Neural cell (in vitro differentiated cells): ENCODE data around the gene GGT5.
"Not testable (repeated sequence)": the region's sequence is repeated elsewhere in the genome, so short reads cannot be mapped to it uniquely, and the experiment has no call there.

Experiments used
- EP300 ChIP-seq: fragments of 450-650 bp; conservative IDR thresholded peaks from 2 replicates; pipeline ENCODE4 v1.6.1; 2014; ENCODE audit warnings: antibody characterized with exemption, mild to moderate bottlenecking, moderate library complexity; ENCODE audit not compliant: poor library complexity, severe bottlenecking
- MXI1 ChIP-seq: fragments of 450-650 bp; conservative IDR thresholded peaks from 2 replicates; pipeline ENCODE4 v1.6.1; 2014; ENCODE audit warnings: antibody characterized with exemption, mild to moderate bottlenecking; ENCODE audit not compliant: poor library complexity, severe bottlenecking
- POLR2AphosphoS5 ChIP-seq: IDR thresholded peaks from 2 replicates; pipeline ENCODE4 v1.6.1; 2012
- RAD21 ChIP-seq: fragments of 450-650 bp; conservative IDR thresholded peaks from 2 replicates; pipeline ENCODE4 v1.6.1; 2014; ENCODE audit warnings: antibody characterized with exemption, mild to moderate bottlenecking, moderate library complexity
- SMC3 ChIP-seq: fragments of 450-650 bp; conservative IDR thresholded peaks from 2 replicates; pipeline ENCODE4 v1.6.1; 2014; ENCODE audit warnings: antibody characterized with exemption, mild to moderate bottlenecking, moderate library complexity; ENCODE audit not compliant: poor library complexity
- TAF1 ChIP-seq: IDR thresholded peaks from 2 replicates; pipeline ENCODE4 v1.6.1; 2012; ENCODE audit warnings: low read depth
- TF ChIP-seq, protein P1 (sequence below): fragments of 450-650 bp; IDR thresholded peaks from 2 replicates; pipeline ENCODE4 v1.5.1; 2014; ENCODE audit warnings: antibody characterized with exemption, mild to moderate bottlenecking, moderate library complexity; ENCODE audit not compliant: poor library complexity, severe bottlenecking
- TF ChIP-seq, protein P2 (sequence below): IDR thresholded peaks from 2 replicates; pipeline ENCODE4 v1.6.1; 2012; ENCODE audit warnings: borderline replicate concordance

- TF ChIP-seq, protein P1, sequence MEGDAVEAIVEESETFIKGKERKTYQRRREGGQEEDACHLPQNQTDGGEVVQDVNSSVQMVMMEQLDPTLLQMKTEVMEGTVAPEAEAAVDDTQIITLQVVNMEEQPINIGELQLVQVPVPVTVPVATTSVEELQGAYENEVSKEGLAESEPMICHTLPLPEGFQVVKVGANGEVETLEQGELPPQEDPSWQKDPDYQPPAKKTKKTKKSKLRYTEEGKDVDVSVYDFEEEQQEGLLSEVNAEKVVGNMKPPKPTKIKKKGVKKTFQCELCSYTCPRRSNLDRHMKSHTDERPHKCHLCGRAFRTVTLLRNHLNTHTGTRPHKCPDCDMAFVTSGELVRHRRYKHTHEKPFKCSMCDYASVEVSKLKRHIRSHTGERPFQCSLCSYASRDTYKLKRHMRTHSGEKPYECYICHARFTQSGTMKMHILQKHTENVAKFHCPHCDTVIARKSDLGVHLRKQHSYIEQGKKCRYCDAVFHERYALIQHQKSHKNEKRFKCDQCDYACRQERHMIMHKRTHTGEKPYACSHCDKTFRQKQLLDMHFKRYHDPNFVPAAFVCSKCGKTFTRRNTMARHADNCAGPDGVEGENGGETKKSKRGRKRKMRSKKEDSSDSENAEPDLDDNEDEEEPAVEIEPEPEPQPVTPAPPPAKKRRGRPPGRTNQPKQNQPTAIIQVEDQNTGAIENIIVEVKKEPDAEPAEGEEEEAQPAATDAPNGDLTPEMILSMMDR, result not testable (repeated sequence)
- not testable (repeated sequence) for TF ChIP-seq EP300, MXI1, RAD21, SMC3, POLR2AphosphoS5, TAF1
- TF ChIP-seq, protein P2, sequence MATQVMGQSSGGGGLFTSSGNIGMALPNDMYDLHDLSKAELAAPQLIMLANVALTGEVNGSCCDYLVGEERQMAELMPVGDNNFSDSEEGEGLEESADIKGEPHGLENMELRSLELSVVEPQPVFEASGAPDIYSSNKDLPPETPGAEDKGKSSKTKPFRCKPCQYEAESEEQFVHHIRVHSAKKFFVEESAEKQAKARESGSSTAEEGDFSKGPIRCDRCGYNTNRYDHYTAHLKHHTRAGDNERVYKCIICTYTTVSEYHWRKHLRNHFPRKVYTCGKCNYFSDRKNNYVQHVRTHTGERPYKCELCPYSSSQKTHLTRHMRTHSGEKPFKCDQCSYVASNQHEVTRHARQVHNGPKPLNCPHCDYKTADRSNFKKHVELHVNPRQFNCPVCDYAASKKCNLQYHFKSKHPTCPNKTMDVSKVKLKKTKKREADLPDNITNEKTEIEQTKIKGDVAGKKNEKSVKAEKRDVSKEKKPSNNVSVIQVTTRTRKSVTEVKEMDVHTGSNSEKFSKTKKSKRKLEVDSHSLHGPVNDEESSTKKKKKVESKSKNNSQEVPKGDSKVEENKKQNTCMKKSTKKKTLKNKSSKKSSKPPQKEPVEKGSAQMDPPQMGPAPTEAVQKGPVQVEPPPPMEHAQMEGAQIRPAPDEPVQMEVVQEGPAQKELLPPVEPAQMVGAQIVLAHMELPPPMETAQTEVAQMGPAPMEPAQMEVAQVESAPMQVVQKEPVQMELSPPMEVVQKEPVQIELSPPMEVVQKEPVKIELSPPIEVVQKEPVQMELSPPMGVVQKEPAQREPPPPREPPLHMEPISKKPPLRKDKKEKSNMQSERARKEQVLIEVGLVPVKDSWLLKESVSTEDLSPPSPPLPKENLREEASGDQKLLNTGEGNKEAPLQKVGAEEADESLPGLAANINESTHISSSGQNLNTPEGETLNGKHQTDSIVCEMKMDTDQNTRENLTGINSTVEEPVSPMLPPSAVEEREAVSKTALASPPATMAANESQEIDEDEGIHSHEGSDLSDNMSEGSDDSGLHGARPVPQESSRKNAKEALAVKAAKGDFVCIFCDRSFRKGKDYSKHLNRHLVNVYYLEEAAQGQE, result not testable (repeated sequence)
Measured at GRCh38 chr22:24211716-24212115, 33.2 kb downstream of the GGT5 start.
